Stimulated activated CD8-positive, alpha-beta memory T cell treated with anti-CD3 and anti-CD28 coated beads, Interleukin-15, amount 100 ng/mL, for 1 hour (primary cell): ENCODE measurements around the gene PLA2G2A.
"Not testable (repeated sequence)": the region's sequence is repeated elsewhere in the genome, so short reads cannot be mapped to it uniquely, and the experiment has no call there.

Experiments used
- DNase-seq: peaks from one replicate; pipeline ENCODE4 v3.0.0-alpha.2; 2020; ENCODE audit warnings: low read depth

PLA2G2A gene

GRCh38 chr1:19979494-19979977 is at the start of gene PLA2G2A:
Gene PLA2G2A, minus strand, starts transcription at chr1:19979618. Its CDS starts 845 bp downstream, at chr1:19978773.
- no peak for DNase-seq

GRCh38 chr1:20028726-20029125 is 49.3 kb upstream of the PLA2G2A start:
- no peak for DNase-seq

GRCh38 chr1:20028125-20028524 is 48.7 kb upstream of the PLA2G2A start:
- DNase-seq = no peak

GRCh38 chr1:20017741-20018140 is 38.3 kb upstream of the PLA2G2A start:
- DNase-seq = no peak

GRCh38 chr1:20014153-20014552 is 34.7 kb upstream of the PLA2G2A start:
- no peak for DNase-seq

GRCh38 chr1:20010016-20010415 is 30.6 kb upstream of the PLA2G2A start:
- DNase-seq = no peak

- DNase-seq = no peak
Measured at GRCh38 chr1:20009212-20009611, 29.8 kb upstream of the PLA2G2A start.

GRCh38 chr1:20008391-20008841 is 29.0 kb upstream of the PLA2G2A start:
- no peak for DNase-seq

- DNase-seq = not testable (repeated sequence)
Measured at GRCh38 chr1:19998823-19999222, 19.4 kb upstream of the PLA2G2A start.

- no peak for DNase-seq
Measured at GRCh38 chr1:19990689-19991088, 11.3 kb upstream of the PLA2G2A start.

GRCh38 chr1:19990182-19990582 is 10.8 kb upstream of the PLA2G2A start:
- not testable (repeated sequence) for DNase-seq

GRCh38 chr1:19988267-19989006 is 9.0 kb upstream of the PLA2G2A start:
- DNase-seq = no peak

- DNase-seq = no peak
Measured at GRCh38 chr1:19987719-19988118, 8.3 kb upstream of the PLA2G2A start.

GRCh38 chr1:19984409-19985016 is 5.1 kb upstream of the PLA2G2A start:
- DNase-seq = not testable (repeated sequence)

- DNase-seq = no peak
Measured at GRCh38 chr1:19981507-19982312, 2.3 kb upstream of the PLA2G2A start.

GRCh38 chr1:19981170-19981506 is 1.7 kb upstream of the PLA2G2A start:
- DNase-seq = no peak

GRCh38 chr1:19980314-19980713 is 896 bp upstream of the PLA2G2A start:
- no peak for DNase-seq

- DNase-seq = no peak
Measured at GRCh38 chr1:19978143-19978542, 1.3 kb downstream of the PLA2G2A start.

GRCh38 chr1:19976317-19977003 is 3.0 kb downstream of the PLA2G2A start:
- DNase-seq = no peak

- no peak for DNase-seq
Measured at GRCh38 chr1:19975423-19976193, 3.8 kb downstream of the PLA2G2A start.

- no peak for DNase-seq
Measured at GRCh38 chr1:19974822-19975416, 4.5 kb downstream of the PLA2G2A start.
